Measurements from ENCODE around the gene PDIA4.
"Not testable (repeated sequence)": the region's sequence is repeated elsewhere in the genome, so short reads cannot be mapped to it uniquely, and the experiment has no call there.

The PDIA4 gene

GRCh38 chr7:149028346-149029109, at the start of gene PDIA4:
Gene PDIA4 (minus strand): TSS chr7:149028505. CDS start chr7:149028408, 97 bp downstream.
- peak; percentile 97 for FAIRE-seq

DNA sequence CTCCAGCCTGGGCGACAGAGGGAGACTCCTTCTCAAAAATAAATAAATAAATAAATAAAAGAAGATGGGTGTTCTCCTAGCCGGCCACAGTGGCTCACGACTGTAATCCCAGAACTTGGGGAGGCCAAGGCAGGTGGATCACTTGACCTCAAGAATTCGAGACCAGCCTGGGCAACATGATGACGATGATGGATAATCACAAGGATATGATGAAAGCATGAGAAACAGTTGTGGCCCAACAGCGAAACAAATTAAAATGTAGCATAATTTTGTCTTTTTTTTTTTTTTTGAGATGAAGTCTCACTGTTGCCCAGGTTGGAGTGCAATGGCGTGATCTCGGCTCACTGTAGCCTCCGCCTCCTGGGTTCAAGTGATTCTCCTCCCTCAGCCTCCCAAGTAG, 49.3 kb upstream of the PDIA4 start:
- no peak for FAIRE-seq

DNA sequence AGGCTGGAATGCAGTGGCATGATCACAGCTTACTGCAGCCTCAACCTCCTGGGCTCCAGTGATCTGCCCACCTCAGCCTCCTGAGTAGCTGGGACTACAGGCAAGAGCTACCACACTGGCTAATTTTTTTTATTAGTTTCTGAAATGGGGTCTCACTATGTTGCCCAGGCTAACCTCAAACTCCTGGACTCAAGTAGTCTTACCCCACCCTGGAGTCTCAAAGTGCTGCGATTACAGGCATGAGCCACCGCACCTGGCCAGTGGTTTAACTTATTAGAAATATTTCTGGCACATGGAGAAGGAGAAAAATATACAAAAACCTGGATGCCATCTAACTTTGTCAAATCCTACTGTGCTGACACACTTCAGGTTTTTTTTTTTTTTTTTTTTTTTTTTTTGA, 47.0 kb upstream of the PDIA4 start:
- FAIRE-seq = no peak

DNA sequence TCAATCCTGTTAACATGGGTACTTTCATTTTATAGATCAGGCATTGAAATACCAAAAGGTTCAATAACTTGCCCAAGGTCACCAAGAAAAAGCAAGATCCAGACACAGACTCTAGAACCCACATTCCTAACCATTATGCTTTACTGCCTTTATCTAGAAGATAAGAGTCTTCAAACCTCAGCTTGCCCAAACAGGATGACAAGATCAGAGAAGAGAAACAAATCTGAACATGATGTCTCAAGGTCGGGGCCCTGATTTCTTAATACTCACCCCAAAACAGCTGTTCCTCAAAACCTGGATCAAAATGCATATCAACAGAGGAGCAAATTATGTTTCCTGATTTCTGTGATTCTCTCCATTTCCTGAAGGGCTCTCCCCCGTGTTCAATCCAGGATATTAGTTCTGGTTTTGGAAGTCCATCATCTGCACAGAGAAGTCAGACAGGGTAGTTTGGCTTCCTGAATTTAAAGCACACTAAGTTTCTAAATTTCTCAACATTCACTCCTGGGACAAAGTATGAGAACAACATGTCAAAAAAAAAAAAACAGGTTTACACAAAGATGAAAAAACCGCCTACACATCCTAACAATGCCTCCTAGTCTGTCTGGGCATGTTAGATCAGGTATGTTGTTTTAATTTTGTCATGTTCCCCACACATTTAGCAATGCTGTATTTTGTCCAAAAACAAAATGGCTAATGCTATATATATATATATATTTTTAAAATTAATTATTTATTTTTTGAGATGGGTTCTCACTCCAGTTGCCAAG, 46.0 kb upstream of the PDIA4 start:
- FAIRE-seq = no peak

DNA sequence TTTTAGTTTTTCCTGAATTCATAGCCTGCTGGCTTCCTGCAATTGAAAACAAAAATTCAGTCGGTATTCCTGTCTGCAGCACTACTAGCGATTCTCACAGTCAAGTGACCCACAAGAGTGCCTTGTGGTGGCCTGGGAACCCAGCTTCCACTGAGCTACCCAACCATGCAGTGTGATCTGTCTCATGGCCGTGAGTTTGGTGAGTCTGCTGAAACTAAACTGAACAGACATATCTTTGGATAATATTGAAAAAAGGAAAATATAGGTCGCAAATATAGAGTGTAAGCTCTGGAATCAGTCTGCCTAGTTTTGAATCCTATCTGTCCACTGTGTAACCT, 44.1 kb upstream of the PDIA4 start:
- no peak for FAIRE-seq

DNA sequence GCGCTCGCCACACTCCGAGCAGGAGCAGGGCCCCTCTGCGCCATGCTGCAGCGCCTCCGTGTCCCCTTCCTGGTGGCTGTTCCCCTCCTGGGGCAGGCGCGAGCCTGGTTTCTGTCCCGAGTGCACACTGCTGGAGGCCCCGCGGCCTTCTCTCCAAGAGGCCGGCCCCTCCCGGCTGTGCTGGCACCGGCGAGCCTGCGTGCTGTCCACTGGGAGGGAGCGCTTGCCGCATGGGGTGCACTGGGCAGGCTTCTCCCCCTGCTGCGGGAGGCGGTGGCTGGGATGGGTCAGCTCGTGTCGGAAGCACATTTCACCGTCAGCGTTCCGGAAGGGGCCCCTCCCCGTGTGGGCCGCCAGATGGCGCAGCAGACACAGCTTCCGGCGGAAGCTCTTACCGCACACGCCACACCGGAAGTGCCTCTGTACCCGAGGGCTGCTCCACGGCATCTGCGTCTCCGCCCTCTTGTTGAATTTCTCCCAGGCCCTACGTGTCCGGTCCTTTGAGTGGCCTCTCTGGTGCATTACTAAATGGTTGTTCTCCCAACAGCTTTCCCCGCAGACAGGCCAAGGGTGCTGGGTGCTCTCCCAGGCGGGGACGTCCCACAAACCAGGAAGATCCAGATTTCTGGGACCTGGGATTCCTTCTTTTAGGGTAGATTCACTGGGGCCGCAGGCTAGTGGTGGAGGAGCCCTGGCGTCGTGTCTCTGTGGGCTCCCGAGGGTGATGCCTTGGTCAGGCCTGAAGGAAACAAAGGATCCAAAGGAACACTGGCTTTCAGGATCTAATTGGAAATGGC, 43.5 kb upstream of the PDIA4 start:
- no peak for FAIRE-seq

- FAIRE-seq = no peak
Measured at GRCh38 chr7:149071182-149071635, 42.9 kb upstream of the PDIA4 start.

DNA sequence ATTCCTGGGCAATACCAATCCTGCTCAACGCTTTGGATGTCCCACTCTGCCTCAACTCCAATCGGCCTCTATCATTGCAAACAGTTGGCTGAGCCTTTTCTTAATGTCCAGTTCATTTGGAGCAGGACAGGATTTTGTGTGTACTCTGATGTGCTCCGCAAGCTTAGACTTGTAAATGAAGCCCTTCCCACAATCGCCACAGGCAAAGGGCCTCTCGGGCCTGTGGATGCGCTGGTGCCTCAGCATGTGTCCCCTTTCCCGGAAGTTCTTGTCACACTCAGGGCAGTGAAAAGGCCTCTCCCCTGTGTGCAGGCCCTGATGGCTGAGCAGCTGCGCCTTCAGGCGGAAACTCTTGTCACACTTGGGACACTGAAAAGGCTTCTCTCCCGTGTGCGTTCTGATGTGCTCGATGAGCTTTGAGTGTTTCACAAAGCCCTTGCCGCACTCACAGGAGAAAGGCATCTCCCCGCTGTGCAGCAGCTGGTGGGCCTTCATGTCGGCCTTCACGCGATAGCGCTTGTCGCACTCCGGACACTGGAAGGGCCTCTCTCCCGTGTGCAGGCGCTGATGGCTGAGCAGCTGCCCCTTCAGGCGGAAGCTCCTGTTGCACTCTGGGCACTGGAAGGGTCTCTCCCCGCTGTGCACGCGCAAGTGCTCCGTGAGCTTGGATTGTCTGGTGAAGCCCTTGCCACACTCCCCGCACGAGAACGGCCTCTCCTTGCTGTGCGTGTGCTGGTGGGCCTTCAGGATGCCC, 42.2 kb upstream of the PDIA4 start:
- FAIRE-seq = no peak

DNA sequence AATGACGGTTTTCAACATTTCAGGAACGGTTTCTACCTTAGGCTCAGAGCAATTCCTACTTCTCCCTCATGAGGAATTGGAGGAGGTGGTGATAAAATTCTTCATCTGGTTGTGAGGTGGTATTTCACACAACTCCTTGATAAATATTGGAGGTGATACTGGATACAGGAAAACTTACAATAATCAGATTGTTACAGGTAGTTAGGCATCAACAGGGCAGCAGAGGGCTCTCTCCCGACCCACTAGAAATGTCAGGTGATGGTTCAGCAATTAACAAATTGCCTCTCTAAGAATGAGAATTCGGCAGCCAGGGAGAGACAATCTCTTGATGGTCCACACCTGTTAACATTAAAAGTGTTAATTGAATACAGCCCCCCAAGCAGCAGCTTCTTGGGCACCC, 39.6 kb upstream of the PDIA4 start:
- no peak for FAIRE-seq

DNA sequence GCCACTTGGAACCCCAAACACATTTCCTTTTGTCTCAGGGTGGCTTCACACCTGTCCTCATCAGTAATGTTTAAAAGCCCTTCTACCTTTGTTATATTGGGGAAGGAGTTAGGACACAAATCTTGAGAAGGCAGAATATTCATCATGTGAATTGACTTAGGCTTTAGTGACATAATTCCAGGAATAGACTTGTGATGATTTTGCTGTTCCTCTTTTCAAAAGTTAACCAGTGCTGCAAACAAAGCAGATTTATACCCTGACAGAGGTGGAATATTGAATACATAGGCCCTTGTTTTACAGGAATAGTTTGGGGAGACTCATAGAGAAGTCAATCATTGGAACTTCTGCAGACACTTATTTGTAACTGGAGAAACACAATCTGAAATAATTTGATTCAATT, 35.2 kb upstream of the PDIA4 start:
- FAIRE-seq = no peak

- FAIRE-seq = not testable (repeated sequence)
Measured at GRCh38 chr7:149062217-149062899, 34.1 kb upstream of the PDIA4 start.

- no peak for FAIRE-seq
Measured at GRCh38 chr7:149060156-149060555, 31.9 kb upstream of the PDIA4 start.

DNA sequence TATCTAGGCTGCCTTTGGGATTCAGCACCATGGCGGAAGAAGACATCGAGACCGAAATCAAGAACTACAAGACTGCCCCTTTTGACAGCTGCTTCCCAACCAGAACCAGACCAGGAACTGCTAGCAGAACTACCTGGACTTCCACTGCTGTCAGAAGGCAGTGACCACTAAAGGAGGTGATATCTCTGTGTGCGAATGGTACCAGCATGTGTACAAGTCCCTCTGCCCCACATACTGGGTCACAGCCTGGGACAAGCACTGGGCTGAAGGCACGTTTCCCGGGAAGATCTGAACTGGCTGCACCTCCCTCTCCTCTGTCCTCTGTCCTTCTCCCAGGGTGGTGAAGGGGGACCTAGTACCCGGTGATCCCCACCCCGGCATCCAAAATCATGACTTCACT, 25.6 kb upstream of the PDIA4 start:
- FAIRE-seq = no peak

- no peak for FAIRE-seq
Measured at GRCh38 chr7:149053384-149053783, 25.1 kb upstream of the PDIA4 start.

DNA sequence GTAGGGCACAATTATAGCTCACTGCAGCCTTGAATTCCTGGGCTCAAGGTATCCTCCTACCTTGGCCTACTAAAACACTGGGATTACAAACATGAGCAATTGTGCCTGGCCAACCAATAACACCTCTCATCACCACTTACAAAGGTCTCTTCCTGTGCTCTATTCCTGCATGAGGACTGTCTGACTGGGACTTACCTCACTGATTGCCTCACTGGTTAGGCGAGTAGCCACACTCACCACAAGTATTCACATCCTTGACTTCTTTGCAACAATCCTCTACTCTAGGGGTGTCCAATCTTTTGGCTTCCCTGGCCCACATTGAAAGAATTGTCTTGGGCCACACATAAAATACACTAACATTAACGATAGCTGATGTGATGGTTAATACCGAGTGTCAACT, 22.6 kb upstream of the PDIA4 start:
- no peak for FAIRE-seq

- no peak for FAIRE-seq
Measured at GRCh38 chr7:149048805-149049204, 20.5 kb upstream of the PDIA4 start.

DNA sequence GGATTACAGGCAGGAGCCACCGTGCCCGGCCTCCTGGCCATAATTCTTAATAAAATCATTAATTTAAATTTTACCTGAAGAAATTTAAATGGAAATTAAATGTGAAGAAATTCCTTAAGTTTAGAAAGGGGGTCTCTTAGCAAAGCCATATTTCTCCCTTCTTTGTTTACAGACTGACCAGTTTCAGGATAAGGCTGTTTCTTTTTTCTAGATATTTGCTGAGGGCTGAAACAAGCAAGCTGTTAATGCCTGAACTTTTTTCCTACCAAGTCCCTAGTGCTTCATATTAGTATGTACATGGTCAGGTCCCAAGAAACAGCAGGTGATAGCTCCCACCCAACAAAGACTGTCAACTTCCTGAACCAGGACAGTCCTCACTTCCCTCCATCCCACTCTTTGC, 18.1 kb upstream of the PDIA4 start:
- FAIRE-seq = no peak

GRCh38 chr7:149043936-149044335, 15.6 kb upstream of the PDIA4 start:
- no peak for FAIRE-seq

GRCh38 chr7:149041350-149041749, 13.0 kb upstream of the PDIA4 start:
- no peak for FAIRE-seq

GRCh38 chr7:149038641-149039040, 10.3 kb upstream of the PDIA4 start:
- FAIRE-seq = not testable (repeated sequence)

DNA sequence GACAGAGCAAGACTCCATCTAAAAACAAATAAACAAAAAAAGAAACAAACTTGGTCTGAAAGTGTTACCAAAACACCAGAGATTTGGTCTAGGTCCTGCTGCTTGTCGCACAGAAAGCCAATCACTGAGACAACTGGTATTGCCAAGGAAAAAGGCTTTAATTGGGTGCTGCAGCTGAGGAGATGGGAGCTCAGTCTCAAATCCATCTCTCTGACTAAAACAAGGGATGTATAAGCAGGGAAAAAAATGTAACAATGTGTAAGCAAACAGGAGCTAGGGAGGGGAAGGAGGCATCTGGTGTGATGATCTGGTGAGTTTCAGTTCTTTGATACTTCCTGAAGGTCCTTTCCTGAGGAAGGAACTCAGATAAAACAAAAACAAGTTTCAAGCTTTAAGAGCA, 8.4 kb upstream of the PDIA4 start:
- no peak for FAIRE-seq

GRCh38 chr7:149031353-149031910, 3.1 kb upstream of the PDIA4 start:
- FAIRE-seq = no peak
